ENCODE data around the gene CEL.

DNA sequence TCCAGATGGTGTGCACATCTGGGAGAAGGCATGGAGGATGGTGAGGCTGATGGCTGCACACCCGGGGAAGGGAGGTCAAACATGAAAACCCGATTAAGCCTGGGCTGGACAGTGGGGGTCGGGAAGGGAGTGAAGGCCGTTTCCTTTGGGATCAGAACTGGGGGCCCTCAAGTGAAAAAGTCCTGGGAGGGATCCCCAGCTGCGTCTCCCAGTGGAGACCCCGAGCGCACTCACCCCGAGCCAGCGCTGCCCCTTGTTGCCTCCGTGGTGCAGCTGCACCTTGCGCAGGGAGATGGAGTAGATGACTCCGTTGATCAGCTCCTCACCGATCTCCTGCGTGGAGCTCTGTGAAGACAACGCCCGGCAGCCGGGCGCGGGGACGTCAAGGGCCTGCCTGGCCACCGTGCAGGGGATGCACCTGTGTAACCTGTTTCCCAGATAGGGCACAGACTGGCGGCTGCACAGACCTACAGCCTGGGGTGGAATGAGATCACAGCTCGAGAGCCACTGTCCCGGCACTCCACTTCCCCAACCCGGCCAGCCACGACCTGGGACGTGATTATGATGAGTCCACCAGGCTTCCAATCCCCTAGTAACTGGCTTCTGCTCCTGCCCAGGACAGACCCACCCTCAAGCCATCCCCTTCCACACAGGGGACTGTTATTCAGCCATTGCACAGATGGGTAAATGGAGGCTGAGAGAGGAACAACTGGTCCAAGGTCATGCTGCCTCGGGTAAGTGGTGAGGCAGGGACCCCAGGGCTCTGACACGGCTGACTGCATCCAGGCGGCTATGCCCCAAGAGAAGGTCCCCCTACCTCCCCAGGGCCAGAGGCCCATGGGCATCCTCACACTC, 50.3 kb downstream of the CEL start:
- TF ChIP-seq, protein P1, sequence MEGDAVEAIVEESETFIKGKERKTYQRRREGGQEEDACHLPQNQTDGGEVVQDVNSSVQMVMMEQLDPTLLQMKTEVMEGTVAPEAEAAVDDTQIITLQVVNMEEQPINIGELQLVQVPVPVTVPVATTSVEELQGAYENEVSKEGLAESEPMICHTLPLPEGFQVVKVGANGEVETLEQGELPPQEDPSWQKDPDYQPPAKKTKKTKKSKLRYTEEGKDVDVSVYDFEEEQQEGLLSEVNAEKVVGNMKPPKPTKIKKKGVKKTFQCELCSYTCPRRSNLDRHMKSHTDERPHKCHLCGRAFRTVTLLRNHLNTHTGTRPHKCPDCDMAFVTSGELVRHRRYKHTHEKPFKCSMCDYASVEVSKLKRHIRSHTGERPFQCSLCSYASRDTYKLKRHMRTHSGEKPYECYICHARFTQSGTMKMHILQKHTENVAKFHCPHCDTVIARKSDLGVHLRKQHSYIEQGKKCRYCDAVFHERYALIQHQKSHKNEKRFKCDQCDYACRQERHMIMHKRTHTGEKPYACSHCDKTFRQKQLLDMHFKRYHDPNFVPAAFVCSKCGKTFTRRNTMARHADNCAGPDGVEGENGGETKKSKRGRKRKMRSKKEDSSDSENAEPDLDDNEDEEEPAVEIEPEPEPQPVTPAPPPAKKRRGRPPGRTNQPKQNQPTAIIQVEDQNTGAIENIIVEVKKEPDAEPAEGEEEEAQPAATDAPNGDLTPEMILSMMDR (IDR thresholded peaks at IDR 0.05) = no peak
- no peak for TF ChIP-seq POLR2A (IDR thresholded peaks at IDR 0.05)

Measured in lower leg skin (tissue), 3 donors.